Upper lobe of right lung (tissue), 1 donor: Measurements from ENCODE around the gene UBA5. TPM values are rescaled to one million over a fixed set of nuclear protein-coding genes. Genes with fewer than 3 reads are reported as not detected.
"Not testable (repeated sequence)": the region's sequence is repeated elsewhere in the genome, so short reads cannot be mapped to it uniquely, and the experiment has no call there.

Experiments used
- ATAC-seq: fragments of 200-7000 bp; cut with Tn5 transposase; one replicate; pipeline ENCODE4 v1.9.1; 2020; ENCODE audit warnings: mild to moderate bottlenecking, moderate library complexity
- DNase-seq: peaks from one replicate; pipeline ENCODE4 v3.0.0-alpha.2; 2020
- H3K27ac ChIP-seq: fragments of 200-600 bp; one replicate; pipeline ENCODE4 v1.8.0; 2022
- H3K27me3 ChIP-seq: fragments of 200-600 bp; one replicate; pipeline ENCODE4 v1.8.0; 2022; ENCODE audit warnings: mild to moderate bottlenecking
- H3K36me3 ChIP-seq: fragments of 200-600 bp; one replicate; pipeline ENCODE4 v1.8.0; 2022
- H3K4me1 ChIP-seq: fragments of 200-600 bp; one replicate; pipeline ENCODE4 v1.8.0; 2022
- H3K4me3 ChIP-seq: fragments of 200-600 bp; one replicate; pipeline ENCODE4 v1.8.0; 2022; ENCODE audit warnings: mild to moderate bottlenecking
- H3K9me3 ChIP-seq: fragments of 200-600 bp; one replicate; pipeline ENCODE4 v1.8.0; 2022
- intact Hi-C: fragments of 100-400 bp; cut with DNase I; formaldehyde crosslinking; loops from one replicate; pipeline ENCODE4 v1.11.0; 2022
- long read RNA-seq: library from polyadenylated mRNA; unstranded; transcript quantifications from one replicate; pipeline ENCODE4 v2.0.0, GENCODE V29; 2021
- total RNA-seq: library from RNA; stranded (reverse); fragmentation: NEBNext Ultra II Directional; extraction: Animal tissue kit (Norgen Biotek cat#: 25700); gene quantifications from one replicate; pipeline ENCODE4 v1.2.1, GENCODE V29; 2021
- TF ChIP-seq, protein P1 (sequence below): fragments of 200-600 bp; IDR thresholded peaks from one replicate; pipeline ENCODE4 v1.8.0; 2022; ENCODE audit warnings: antibody characterized with exemption
- donor health status: DM: no; HTN: yes; CAD: no; lungs with severe emphysema.

UBA5 gene
- 35.1 TPM for total RNA-seq
- long read RNA-seq, transcript UBA5-202 (12 exons, 3,705 nt) = major isoform, 50 of 54 reads
- long read RNA-seq, partial matches to known transcripts = 2 of 54 reads
- long read RNA-seq, other reads (novel, unspliced or antisense) = 2 of 54 reads

DNA sequence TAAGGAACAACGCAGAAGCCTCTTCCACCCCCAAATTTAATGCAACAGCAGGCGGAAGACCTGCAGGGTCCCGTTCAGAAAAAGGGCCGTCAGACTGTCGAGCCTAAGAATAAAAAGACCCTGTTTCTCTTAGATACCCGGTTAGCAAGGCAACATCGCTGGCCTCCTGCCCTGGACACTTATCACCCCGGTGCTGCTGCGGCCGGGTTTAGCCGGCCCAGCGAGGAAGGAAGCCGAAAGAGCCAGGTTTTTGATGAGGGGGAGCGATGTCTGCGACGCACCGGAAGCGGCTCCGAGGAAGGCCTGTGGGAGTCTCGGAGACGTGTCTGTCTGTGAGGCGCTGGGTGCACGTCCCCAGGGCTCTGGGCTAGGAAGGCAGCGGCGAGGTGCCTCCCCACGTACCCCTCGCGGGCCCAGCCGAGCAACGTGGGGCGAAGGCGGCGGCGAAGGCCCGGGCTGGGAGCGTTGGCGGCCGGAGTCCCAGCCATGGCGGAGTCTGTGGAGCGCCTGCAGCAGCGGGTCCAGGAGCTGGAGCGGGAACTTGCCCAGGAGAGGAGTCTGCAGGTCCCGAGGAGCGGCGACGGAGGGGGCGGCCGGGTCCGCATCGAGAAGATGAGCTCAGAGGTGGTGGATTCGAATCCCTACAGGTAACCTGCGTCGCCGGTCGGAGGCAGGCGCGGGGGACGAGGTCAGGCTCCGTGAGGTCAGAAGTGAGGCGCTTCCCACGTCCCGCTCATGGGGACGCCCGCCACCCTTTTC lies at the start of gene UBA5:
Gene UBA5 (plus strand): TSS at position 278 of the 759 bp plus-strand sequence. CDS start 209 bp downstream, at position 487.
- DNase-seq (peak; percentile 86), ATAC-seq (peak; percentile 88)
- TF ChIP-seq, protein P1, sequence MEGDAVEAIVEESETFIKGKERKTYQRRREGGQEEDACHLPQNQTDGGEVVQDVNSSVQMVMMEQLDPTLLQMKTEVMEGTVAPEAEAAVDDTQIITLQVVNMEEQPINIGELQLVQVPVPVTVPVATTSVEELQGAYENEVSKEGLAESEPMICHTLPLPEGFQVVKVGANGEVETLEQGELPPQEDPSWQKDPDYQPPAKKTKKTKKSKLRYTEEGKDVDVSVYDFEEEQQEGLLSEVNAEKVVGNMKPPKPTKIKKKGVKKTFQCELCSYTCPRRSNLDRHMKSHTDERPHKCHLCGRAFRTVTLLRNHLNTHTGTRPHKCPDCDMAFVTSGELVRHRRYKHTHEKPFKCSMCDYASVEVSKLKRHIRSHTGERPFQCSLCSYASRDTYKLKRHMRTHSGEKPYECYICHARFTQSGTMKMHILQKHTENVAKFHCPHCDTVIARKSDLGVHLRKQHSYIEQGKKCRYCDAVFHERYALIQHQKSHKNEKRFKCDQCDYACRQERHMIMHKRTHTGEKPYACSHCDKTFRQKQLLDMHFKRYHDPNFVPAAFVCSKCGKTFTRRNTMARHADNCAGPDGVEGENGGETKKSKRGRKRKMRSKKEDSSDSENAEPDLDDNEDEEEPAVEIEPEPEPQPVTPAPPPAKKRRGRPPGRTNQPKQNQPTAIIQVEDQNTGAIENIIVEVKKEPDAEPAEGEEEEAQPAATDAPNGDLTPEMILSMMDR = no peak
- Histone ChIP-seq H3K27me3 (no peaks in the 10 kb centered on the region), H3K27ac (peak within 1 kb of the TSS; percentile 97), H3K4me1 (peaks cover 40% of the 10 kb centered on the region), H3K9me3 (no peaks in the 10 kb centered on the region), H3K4me3 (peak within 1 kb of the TSS; percentile 78), H3K36me3 (no peaks in the 10 kb centered on the region)
- intact Hi-C loops = no loop called here

DNA sequence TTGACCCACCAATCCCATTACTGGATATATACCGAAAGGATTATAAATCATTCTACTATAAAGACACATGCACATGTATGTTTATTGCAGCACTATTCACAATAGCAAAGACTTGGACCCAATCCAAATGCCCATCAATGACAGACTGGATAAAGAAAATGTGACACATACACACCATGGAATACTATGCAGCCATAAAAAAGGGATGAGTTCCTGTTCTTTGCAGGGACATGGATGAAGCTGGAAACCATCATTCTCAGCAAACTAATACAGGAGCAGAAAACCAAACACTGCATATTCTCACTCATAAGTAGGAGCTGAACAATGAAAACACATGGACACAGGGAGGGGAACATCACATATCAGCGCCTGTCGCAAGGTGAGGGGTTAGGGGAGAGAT lies 44.8 kb upstream of the UBA5 start:
- intact Hi-C loops, H3K9me3 ChIP-seq, H3K4me1 ChIP-seq, H3K27me3 ChIP-seq, H3K36me3 ChIP-seq, DNase-seq, H3K27ac ChIP-seq, H3K4me3 ChIP-seq, ATAC-seq: not testable (repeated sequence)

DNA sequence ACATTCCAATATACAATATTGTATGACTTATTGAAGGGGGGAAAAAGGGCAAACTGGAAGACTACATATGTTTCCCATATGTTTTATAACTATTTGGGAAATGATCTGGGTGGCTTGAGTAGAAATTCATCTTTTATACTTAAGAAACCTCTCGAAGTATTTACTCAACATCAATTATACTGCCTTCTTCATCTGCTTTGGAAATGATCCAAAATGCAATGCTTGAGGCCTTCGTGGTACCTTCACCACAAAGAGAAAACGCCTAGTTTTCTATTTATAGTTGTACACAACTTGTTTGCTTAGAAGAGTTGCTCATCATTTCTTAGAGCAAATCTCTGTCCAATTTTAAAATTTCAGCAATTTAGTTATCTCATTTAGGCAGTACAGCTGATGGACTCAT lies 44.2 kb upstream of the UBA5 start:
- no peak overlapping the region for H3K27ac ChIP-seq
- no peak overlapping the region for H3K4me3 ChIP-seq
- peaks cover 3% of the 10 kb centered on the region for H3K36me3 ChIP-seq
- intact Hi-C loops = no loop called here
- no peaks in the 10 kb centered on the region for H3K27me3 ChIP-seq
- DNase-seq (no peak), ATAC-seq (no peak)
- H3K4me1 ChIP-seq = no peaks in the 10 kb centered on the region
- TF ChIP-seq, protein P1 = no peak
- no peaks in the 10 kb centered on the region for H3K9me3 ChIP-seq

DNA sequence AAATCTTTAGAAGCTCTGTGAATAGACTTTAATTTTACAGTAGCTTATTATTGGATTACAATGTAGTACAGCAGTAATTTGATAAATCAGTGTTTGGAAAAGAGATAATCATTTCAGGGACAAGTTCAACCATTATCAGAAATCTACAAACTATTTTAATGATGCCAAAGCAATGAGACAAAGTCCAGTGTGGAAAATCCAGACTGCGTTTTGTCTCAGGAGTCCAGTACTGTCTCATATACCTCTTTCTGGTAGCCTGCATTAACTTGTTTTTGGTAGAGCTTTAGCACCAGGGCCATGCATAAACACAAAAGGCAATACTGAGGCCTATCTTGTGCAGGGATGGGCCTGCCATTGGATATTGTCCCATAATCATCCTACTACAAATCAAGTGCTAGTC lies 43.3 kb upstream of the UBA5 start:
- intact Hi-C loops = no loop called here
- DNase-seq (no peak), ATAC-seq (no peak)
- Histone ChIP-seq H3K36me3 (peaks cover 3% of the 10 kb centered on the region), H3K4me3 (no peak overlapping the region), H3K27me3 (no peaks in the 10 kb centered on the region), H3K4me1 (no peaks in the 10 kb centered on the region), H3K27ac (no peak overlapping the region), H3K9me3 (no peaks in the 10 kb centered on the region)
- TF ChIP-seq, protein P1 = no peak

DNA sequence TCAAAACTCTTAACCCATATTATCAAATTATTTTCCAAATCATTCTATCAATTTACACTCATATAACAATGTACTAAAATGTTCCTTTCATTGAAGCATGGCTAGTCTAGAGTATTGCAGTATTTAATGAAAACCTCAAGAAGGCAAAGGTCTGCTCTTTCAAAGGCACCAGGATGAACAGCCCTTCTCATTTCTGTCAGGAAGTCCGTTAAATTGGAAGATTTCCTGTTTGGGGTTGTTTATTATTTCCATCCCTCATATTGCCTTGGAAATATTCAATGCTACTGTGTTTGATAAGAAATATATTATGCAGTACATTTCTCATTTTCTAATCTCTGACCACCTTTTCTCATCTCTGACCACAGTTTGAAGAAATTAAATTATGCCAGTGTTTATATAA lies 38.0 kb upstream of the UBA5 start:
- no peak overlapping the region for H3K27ac ChIP-seq

DNA sequence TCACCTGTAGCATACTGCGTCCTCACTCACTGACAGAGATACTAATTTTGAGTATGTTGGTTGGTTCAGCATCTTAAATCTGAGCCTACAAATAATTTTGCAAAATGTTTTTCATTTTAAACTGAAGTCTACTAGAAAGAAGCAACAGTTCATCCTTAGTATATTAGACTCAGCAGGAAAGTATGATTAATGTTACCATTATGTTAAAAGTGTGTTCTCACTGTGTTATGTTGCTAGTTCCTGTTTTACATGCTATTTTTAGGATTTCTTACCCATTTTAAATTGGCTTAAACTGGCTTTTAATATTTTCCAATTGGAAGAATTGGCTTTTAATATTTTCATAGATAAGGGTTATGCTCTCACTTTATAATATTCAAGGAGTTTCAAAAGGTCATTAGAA lies 37.4 kb upstream of the UBA5 start:
- no peaks in the 10 kb centered on the region for H3K9me3 ChIP-seq
- no peak for ATAC-seq
- H3K27me3 ChIP-seq = no peaks in the 10 kb centered on the region
- DNase-seq = no peak
- no peak overlapping the region for H3K4me3 ChIP-seq
- intact Hi-C loops = no loop called here
- H3K27ac ChIP-seq = no peak overlapping the region
- peaks cover 9% of the 10 kb centered on the region for H3K36me3 ChIP-seq
- H3K4me1 ChIP-seq = peaks cover 8% of the 10 kb centered on the region
- TF ChIP-seq, protein P1 = no peak

More for the DNA sequence above, 38.0 kb upstream of the UBA5 start:
- TF ChIP-seq, protein P1 = no peak
- Histone ChIP-seq H3K9me3 (no peaks in the 10 kb centered on the region), H3K27me3 (no peaks in the 10 kb centered on the region), H3K4me3 (no peak overlapping the region), H3K36me3 (peaks cover 4% of the 10 kb centered on the region), H3K4me1 (peaks cover 8% of the 10 kb centered on the region)
- DNase-seq (no peak), ATAC-seq (no peak)
- intact Hi-C loops = no loop called here
